Renal pelvis (tissue), 4 donors: ENCODE results near the gene BID. TPM values are rescaled to one million over a fixed set of nuclear protein-coding genes. Genes with fewer than 3 reads are reported as not detected.
"Not testable (repeated sequence)": the region's sequence is repeated elsewhere in the genome, so short reads cannot be mapped to it uniquely, and the experiment has no call there.

Source experiments
- DNase-seq: peaks from one replicate; pipeline ENCODE4 v3.0.0-alpha.2; 2013
- polyA plus RNA-seq, 3 donors: library from polyadenylated mRNA; unstranded; fragments of 120-200 nt; gene quantifications; one replicate each; pipeline ENCODE4 v1.2.1, GENCODE V29; 2013; ENCODE audit not compliant: insufficient read length in 3 of 3

BID gene
- polyA plus RNA-seq, 3 donors, result 18.8 to 20.6 (median 19.6) TPM

DNA sequence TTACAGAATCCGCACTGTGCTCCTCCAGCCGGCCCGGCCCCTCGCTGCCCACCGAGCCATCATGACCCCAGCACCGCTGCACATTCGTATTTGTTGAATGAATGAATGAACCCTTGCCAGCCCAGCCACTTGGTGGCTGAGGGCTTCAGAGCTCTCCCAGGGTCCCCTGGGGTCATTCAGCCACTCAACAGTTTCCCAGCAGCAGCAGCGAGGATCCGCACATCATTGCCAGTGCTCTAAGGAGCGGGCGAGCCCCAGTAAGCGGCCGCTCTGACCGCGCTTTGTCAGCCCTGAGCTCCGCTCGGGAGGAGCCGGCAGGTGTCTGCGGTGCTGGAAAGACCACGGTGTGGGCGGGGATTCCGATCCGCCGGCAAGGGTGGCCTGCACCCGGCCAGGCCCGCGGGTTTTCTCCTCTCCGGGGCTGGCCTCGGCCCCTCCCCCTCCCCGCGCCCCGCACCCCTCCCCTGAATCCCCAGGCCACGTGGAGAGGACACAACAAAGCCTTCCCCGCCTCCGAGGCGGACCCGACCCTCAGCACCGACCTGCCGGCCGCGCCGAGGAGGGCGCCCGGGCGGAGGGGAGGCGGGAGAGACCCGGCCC is 563 bp downstream of the BID start:
- DNase-seq, result no peak

- DNase-seq, result no peak
Measured at GRCh38 chr22:17772958-17773605, 1.2 kb downstream of the BID start.

DNA sequence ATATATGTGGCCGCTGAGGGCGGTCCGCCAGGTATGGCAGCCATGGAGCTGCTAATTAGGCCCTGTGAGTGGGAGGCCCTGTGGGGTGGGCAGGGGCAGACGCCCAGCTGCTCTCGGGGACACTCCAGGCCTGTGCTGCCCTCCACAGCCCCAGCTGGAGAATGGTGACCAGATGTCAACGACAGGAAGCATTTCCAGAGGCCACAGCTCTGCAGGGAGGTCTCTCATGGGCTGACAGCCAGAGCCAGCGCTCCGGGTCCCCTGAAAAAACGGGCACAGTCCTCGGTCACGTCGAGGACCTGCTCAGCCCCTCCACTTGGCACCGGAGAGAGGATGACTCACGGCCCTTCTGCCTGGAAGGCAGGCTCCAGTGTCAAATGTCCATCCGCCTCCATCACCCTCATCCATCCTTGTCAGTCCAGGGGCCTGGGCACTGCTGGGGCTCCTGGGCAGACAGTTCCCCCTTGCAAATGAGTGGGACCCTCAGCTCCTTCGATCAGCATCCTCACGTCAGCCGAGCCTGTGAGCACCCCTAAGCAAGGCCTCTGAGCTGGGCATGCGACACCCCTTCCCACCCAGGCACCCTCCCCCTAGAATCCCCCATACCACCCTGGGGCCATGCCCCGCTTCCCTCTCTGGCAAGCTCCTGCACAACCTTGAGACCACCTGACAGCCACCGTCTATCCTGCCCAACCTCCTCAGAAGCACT is 1.9 kb downstream of the BID start:
- no peak for DNase-seq

DNA sequence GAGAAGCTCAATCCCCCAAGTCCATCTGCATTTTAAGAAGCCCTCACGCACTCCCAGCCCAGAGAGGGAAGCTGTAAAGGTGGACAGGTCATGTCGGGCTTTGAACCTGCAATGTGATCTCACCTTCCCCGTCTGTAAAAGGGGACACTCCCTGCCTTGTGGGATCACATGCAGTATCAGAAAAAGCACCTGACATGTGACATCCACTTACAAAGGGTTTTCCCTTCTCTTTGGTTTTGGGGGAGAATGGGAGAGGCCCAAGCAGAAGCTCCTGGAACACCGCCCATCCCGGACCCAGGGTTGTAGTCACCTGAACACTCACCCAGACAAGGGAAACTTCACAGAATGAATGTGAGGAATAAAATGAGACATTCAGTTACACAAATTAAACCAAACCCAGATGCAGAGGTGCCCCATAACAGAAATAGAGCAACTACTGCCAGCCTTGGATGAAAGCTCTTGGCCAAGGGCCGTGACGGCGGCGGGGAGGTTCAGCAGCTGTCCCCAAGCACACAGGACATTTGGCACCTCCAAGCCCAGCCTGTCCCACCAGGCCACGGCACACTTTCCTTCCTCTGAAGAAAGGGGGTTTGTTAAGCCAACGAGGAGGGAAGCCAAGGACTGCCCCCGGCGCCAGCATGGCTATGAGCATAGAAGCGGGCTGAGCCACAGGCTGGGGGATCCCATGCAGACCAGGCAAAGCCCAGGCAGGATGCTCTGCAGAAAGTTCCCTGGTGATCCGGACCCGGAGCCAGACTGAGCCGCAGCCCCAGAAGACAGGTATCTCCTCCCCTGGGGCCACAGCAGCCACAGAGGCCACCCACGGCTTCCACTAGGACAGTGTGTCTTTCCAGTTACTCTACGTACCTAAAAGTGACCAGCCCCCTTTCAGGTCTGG is 3.8 kb downstream of the BID start:
- no peak for DNase-seq

DNA sequence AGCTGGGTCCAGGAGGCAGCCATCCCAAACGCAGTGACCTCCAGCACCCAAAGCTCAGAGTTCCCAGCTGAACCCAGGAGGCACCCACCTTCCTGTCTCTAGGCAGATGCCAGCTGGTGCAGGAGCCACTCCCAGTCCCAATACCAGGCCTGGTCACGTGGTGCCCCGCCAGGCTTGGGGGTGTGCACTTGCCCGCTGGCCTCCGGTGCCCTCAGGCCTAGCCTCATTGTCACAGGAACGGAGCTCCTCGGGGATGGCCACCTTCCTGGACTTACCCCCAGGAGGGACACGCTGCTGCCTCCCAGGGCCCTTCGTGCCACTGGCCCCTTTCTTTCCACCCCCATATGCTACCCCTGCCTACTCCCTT is 4.6 kb downstream of the BID start:
- DNase-seq, result no peak

DNA sequence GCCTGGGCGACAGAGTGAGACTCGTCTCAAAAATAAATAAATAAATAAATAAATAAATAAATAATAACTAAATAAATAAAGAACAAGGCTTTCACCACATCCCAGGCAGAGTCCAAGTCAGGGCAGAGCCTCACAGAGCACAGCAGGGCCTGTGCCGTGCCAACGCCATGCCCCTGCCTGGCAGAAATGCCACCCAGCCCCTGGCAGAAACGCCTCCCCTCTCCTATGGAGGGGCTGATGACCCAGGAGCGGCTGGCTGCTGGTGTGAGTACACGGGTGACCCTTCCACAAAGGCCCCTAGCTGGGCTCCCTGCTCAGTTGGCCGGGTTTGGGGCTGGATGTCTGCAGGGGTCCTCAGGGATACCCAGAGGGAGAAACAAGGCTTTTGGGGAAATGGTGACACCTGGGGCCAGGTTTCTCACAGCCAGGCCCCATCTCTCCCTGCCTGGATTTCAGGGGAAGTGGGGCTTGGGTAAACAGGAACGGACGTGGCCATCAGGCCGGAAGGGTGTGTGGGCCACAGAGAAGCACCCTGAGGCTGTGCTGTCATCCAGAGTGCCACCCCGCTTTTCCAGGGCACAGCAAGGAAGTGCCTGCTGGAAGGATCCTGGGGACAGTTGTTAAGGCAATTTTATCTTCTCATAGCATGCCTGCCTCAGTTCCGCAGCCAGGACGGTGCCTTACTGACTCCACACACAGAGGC is 5.1 kb downstream of the BID start:
- no peak for DNase-seq

- no peak for DNase-seq
Measured at GRCh38 chr22:17767233-17768065, 6.8 kb downstream of the BID start.

DNA sequence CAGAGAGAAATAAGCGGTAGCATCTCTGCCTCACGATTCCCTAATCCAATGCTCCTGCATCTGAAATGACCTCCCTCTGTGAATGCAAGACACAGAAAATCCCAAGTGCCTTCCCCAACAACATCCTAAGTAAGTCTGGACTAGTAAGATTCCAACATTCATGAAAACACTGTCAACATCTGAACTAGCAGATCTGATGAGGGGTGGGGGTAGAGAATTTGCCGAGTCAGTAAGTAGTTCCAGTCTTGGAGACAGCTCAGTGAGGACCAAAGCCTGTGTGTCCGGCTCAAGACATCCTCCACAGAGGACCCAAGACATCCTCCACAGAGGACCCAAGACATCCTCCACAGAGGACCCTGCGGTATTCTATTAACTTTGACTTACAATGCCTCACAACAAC is 9.4 kb downstream of the BID start:
- DNase-seq, result not testable (repeated sequence)

DNA sequence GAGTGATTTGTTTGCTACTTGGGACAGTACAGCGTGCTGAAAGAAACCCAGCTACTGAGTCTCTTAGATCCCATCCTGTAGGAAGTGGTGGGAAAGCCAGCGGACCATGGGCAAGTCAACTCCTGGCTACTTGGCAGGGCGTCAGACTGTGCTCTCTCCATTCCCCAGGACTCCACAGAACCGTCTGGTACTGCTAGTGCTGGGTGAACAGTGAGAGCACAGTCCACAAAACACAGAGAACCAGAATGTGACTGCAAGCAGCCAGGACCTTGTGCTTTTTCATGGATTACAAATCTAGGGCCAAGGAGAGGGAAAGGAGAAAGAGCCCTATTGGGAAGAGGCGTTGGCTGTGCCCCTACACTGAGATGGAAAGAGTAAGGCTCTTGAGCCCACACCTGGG is 10.2 kb downstream of the BID start:
- no peak for DNase-seq

DNA sequence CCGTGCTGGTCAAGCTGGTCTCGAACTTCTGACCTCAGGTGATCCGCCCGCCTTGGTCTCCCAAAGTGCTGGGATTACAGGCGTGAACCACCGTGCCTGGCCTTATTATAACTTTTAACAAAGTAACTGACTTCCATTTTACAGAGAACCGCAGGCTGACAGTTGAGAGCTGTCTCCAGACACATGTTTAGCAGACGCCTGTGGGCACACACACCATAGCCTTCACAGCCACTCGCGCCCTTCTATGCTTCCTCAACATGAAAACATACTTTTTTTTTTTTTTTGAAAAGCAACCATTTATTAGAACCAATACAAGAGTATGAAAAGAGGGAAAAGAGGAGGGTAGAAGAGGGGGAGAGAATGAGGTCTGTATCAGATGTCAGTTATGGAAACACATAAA is 10.8 kb downstream of the BID start:
- DNase-seq, result not testable (repeated sequence)

DNA sequence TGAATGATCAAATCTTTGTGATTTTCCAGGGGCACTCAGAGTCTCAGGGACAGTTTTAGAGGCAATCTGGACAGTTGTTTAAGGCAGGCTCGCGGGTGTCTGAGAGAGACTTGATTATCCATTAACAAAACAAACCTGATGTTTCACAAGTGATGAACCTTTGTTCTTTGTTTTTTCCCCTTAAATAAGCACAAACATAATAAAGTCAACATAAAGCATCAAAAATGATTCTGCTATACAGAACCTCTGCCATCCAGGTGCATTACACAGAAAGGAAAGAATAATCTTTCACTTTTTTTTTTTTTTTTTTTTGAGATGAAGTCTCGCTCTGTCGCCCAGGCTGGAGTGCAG is 13.2 kb downstream of the BID start:
- no peak for DNase-seq

DNA sequence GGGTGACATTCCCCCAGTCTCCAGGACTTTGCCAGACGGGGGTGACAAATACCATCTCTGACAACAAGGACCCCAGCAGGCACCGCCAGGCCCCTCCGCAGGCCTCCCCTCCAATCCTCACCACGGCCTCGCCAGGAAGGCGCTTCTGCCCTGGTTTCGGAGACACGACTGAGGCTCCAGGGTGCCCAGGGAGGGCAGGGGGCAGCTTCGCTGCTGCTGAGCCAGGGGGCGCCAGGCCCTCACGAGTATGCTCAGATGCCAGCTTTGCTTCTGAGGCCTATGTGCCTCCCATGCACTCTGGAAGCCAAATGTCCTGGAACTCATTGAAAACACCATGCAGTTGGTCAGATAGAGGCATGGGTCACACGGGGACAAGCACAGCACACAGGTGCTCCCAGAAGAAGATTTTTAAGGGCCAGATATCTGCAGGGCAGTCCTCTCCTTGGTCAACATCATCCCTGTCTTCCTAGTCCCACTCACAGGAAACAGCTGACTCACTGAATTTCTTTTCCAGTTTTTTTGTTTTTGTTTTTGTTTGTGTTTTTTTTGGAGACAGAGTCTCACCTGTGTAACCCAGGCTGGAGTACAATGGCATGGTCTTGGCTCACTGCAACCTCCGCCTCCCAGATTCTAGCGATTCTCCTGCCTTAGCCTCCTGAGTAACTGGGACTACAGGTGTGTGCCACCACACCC is 19.9 kb downstream of the BID start:
- no peak for DNase-seq

DNA sequence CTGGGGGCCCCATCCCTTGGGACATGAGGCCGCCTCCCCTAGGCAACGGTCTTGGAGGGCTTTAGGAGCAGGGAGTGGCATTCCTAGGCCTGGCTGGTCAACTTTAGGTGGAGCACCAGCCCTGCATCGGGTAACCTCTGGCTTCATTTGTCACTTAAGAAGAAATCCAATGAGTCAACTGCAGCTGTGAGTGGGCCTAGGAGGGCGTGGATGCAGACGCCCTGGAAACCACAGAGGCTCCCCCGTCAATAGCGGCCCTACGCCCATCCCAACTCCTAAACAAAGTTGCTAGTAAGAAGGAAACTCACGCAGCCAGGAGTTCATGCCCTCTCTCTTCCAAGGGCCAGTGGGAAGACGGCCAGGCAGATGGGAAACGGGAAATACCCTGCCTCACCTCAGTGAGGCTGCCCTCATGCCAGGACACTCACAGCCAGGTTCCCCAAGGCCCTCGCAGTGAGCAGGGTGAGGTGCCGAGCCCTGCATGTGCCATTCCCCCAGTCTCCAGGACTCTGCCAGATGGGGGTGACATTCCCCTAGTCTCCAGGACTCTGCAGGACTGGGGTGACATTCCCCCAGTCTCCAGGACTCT is 20.8 kb downstream of the BID start:
- DNase-seq, result no peak

DNA sequence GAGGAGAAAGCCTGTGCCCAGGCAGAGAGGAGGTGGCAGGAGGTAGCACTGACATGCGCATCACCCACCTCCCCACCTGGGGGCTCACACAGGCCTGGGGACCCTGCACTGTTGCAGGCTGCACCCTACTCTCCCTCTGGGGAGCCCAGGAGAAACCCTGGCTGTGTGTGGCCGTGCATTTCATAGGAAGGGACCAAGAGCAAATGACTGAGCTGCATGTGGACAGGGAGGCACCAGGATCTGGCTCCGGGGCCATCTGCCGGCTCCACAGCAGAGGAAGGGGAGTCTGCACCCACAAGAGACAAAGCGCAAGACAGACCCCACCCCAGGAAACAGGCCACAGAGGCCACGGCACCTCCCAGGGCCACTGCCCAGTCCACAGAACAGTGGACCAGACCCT is 22.7 kb downstream of the BID start:
- DNase-seq, result no peak

DNA sequence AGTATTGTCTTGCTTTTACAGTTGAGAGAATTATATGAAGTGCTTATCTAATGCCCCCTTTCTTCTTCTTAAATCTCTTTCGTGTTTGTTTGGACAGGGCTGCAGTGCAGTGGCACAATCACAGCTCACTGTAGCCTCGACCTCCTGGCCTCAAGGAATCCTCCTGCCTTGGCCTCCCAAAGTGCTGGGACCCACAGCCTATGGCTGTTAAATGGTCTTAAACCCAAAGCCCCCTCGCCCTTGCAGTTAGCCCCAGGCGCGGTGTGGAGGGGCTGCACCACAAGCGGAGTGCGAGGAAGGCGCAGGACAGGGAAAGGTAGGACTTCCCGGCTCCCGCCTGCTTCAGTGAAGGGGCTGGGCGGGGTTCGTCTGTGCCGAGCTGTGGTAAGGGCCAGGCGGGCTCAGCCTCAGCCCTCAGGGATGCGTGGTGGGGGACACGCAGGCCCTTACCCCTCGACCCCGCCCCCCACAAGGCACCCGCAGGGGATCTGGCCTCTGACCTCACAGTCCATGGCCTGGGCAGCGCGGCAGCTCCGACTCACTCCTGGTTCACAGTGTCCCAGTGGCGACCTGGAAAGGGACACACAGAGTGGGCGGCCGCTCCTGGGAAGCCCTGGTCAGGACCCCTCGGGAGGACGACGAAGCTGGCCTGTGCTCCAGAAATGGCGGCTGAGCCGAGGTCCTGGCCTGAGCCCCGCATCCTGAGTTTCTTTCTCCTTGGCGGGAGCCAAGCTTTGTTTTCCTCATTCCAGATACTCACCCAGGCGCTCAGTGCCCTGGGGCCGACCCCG is 24.5 kb downstream of the BID start:
- no peak for DNase-seq

DNA sequence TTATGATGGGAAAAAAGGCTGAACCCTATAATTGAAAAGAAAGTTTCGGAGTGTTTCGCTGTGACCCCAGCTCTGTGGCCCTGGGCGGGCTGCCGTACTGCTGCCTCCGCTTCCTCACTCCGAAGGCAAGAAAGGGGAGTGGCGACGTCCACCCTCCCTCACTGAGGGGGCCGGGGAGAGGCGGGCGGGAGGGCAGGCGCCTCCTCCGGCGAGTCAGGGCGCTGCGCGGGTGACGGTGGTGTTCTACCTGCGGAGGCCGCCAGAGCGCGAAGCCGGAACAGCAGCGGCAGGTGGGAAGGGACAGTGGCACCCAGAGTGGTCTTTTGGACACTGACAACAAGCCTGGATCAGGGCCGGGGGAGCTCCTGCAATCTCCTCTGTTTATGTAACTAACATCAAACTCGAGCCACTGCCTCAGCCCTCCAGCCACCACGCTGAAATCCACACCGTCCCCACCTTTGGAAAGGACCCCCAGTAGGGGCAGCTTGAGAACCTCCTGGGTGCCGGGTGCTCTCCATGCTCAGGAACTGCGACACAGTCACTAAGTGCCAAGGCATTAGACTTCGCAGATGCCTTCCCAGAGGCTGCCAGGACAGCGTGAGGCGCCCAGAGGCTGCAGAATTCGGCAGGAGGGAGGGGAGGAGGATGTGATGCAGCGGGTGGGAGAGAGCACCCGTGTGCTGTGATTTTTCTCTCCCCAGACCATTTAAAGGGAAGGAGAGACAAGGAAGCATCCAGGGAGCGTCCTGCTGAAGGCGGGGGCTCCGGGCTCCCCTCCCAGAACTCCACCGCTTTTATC is 25.5 kb downstream of the BID start:
- no peak for DNase-seq

DNA sequence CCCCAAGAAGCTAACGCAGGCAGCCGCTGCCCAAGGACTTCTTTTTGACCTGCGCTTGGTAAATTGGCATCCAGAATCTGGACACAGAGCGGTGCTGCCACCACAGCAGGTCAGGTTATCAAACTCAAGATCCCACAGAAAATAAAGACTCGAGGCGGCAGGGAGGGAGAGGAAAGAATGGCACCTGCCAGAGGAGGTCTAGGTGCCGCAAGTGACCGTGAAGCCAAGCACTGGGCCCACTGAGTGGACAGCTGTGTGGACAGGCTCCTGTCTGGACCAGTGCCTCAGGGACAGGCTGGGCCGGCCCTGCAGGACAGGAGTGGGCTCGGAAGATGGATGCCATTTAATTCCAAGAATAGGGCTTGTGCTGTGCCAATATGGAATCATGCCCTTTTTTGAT is 27.4 kb downstream of the BID start:
- DNase-seq, result no peak

- DNase-seq, result no peak
Measured at GRCh38 chr22:17744430-17744829, 29.8 kb downstream of the BID start.
